MM.1S (cell line): ENCODE results near the gene TTLL5.

Experiments used
- DNase-seq: peaks from one replicate; pipeline ENCODE4 v3.0.0-alpha.2; 2015
- H2AFZ ChIP-seq: fragments of 300-600 bp; sonication (generic); 2 replicates; pipeline ENCODE4 v1.6.0; 2016; ENCODE audit warnings: antibody characterized with exemption, low read length
- H3F3A ChIP-seq: fragments of 300-600 bp; sonication (generic); 2 replicates; pipeline ENCODE4 v1.6.1; 2016; ENCODE audit warnings: mild to moderate bottlenecking, antibody characterized with exemption, low read length, moderate library complexity, mixed read lengths; ENCODE audit not compliant: insufficient read depth
- H3K27ac ChIP-seq: fragments of 300-600 bp; sonication (generic); 2 replicates; pipeline ENCODE4 v1.5.1; 2016; ENCODE audit warnings: mild to moderate bottlenecking, low read length
- H3K27me3 ChIP-seq: fragments of 300-600 bp; sonication (generic); replicated peaks from 2 replicates; pipeline ENCODE4 v1.6.0; 2016; ENCODE audit warnings: low read length; ENCODE audit not compliant: insufficient read depth
- H3K36me3 ChIP-seq: fragments of 300-600 bp; sonication (generic); replicated peaks from 2 replicates; pipeline ENCODE4 v1.6.1; 2016; ENCODE audit warnings: mild to moderate bottlenecking, low read length, mixed read lengths; ENCODE audit not compliant: insufficient read depth
- H3K4me1 ChIP-seq: fragments of 300-600 bp; sonication (generic); 2 replicates; pipeline ENCODE4 v1.6.1; 2016; ENCODE audit warnings: low read length, mixed read lengths
- H3K4me2 ChIP-seq: fragments of 300-600 bp; sonication (generic); 2 replicates; pipeline ENCODE4 v1.6.0; 2016; ENCODE audit warnings: low read depth, low read length
- H3K4me3 ChIP-seq: fragments of 300-600 bp; sonication (generic); 2 replicates; pipeline ENCODE4 v1.5.1; 2016; ENCODE audit warnings: low read length, mixed read lengths
- H3K79me2 ChIP-seq: fragments of 300-600 bp; sonication (generic); 2 replicates; pipeline ENCODE4 v1.6.1; 2016; ENCODE audit warnings: mixed run types, low read length, mixed read lengths
- H3K9ac ChIP-seq: fragments of 300-600 bp; sonication (generic); 2 replicates; pipeline ENCODE4 v1.6.1; 2016; ENCODE audit warnings: low read length, mixed read lengths
- H3K9me2 ChIP-seq: fragments of 300-600 bp; sonication (generic); replicated peaks from 2 replicates; pipeline ENCODE4 v1.6.1; 2016; ENCODE audit warnings: mild to moderate bottlenecking, low read length, mixed read lengths; ENCODE audit not compliant: insufficient read depth
- H3K9me3 ChIP-seq: fragments of 300-600 bp; sonication (generic); replicated peaks from 2 replicates; pipeline ENCODE4 v1.6.1; 2016; ENCODE audit warnings: mild to moderate bottlenecking, low read length, mixed read lengths; ENCODE audit not compliant: insufficient read depth
- H4K20me1 ChIP-seq: fragments of 300-600 bp; sonication (generic); 2 replicates; pipeline ENCODE4 v1.6.1; 2016; ENCODE audit warnings: mild to moderate bottlenecking, low read length, moderate library complexity, mixed read lengths; ENCODE audit not compliant: insufficient read depth
- CTCF ChIP-seq: fragments of 300-600 bp; sonication (generic); IDR thresholded peaks from 2 replicates; pipeline ENCODE4 v1.5.1; 2016; ENCODE audit warnings: antibody characterized with exemption, low read length, mixed read lengths
- EZH2 ChIP-seq: fragments of 300-600 bp; sonication (generic); optimal IDR thresholded peaks from 2 replicates; pipeline ENCODE3; 2017; ENCODE audit warnings: low read depth, mild to moderate bottlenecking, antibody characterized with exemption, low read length, mixed read lengths
- EZH2phosphoT487 ChIP-seq: fragments of 300-600 bp; sonication (generic); IDR thresholded peaks from 2 replicates; pipeline ENCODE4 v1.6.1; 2018; ENCODE audit warnings: antibody characterized with exemption, low read length

The TTLL5 gene

GRCh38 chr14:75661499-75661814 is 411 bp downstream of the TTLL5 start:
- Histone ChIP-seq H3K4me3 (peak overlapping the region; percentile 88), H3K9ac (peak overlapping the region; percentile 81), H2AFZ (peak overlapping the region; percentile 74), H3K27ac (peak overlapping the region; percentile 73; the same call in 1 of the 2 replicates), H3K36me3 (no peaks in the 10 kb centered on the region), H3K9me2 (no peaks in the 10 kb centered on the region), H3F3A (no peaks in the 10 kb centered on the region), H3K79me2 (peaks cover 15% of the 10 kb centered on the region), H3K27me3 (no peaks in the 10 kb centered on the region), H3K4me2 (peak overlapping the region; percentile 64), H4K20me1 (no peaks in the 10 kb centered on the region), H3K9me3 (no peaks in the 10 kb centered on the region), H3K4me1 (no peaks in the 10 kb centered on the region)
- DNase-seq, result no peak
- TF ChIP-seq CTCF (no peak), EZH2phosphoT487 (no peak), EZH2 (no peak)

- no peak overlapping the region for H2AFZ ChIP-seq
- TF ChIP-seq EZH2 (no peak), CTCF (no peak), EZH2phosphoT487 (no peak)
- H3F3A ChIP-seq, result no peaks in the 10 kb centered on the region
- H3K27ac ChIP-seq, result no peak overlapping the region
- H3K36me3 ChIP-seq, result no peaks in the 10 kb centered on the region
- no peaks in the 10 kb centered on the region for H4K20me1 ChIP-seq
- H3K27me3 ChIP-seq, result no peaks in the 10 kb centered on the region
- no peaks in the 10 kb centered on the region for H3K9me2 ChIP-seq
- no peak for DNase-seq
- no peak overlapping the region for H3K4me3 ChIP-seq
- no peak overlapping the region for H3K4me2 ChIP-seq
- no peak overlapping the region for H3K9ac ChIP-seq
- H3K4me1 ChIP-seq, result no peaks in the 10 kb centered on the region
- peaks cover 15% of the 10 kb centered on the region for H3K79me2 ChIP-seq
- H3K9me3 ChIP-seq, result no peaks in the 10 kb centered on the region
These were observed 1.9 kb downstream of the TTLL5 start for GRCh38 chr14:75662966-75663365.

GRCh38 chr14:75667099-75667765 is 6.2 kb downstream of the TTLL5 start:
- H3K27me3 ChIP-seq, result no peaks in the 10 kb centered on the region
- H3F3A ChIP-seq, result no peaks in the 10 kb centered on the region
- no peaks in the 10 kb centered on the region for H3K9me2 ChIP-seq
- no peak overlapping the region for H3K4me3 ChIP-seq
- no peak overlapping the region for H2AFZ ChIP-seq
- H3K4me1 ChIP-seq, result no peaks in the 10 kb centered on the region
- DNase-seq, result no peak
- no peaks in the 10 kb centered on the region for H3K9me3 ChIP-seq
- TF ChIP-seq EZH2 (no peak), CTCF (no peak), EZH2phosphoT487 (no peak)
- no peaks in the 10 kb centered on the region for H3K36me3 ChIP-seq
- H3K9ac ChIP-seq, result no peak overlapping the region
- no peaks in the 10 kb centered on the region for H3K79me2 ChIP-seq
- H3K4me2 ChIP-seq, result no peak overlapping the region
- no peaks in the 10 kb centered on the region for H4K20me1 ChIP-seq
- no peak overlapping the region for H3K27ac ChIP-seq
